GM12874 (cell line): ENCODE data around the gene RNF40.
A peak's percentile ranks its signal among the peaks of the same experiment; 100 is the strongest.

Experiments used
- CTCF ChIP-seq: IDR thresholded peaks from 2 replicates; pipeline ENCODE4 v1.5.1; 2011; ENCODE audit warnings: low read depth, mild to moderate bottlenecking, control low read depth, low read length, moderate library complexity; ENCODE audit not compliant: insufficient read depth

Gene RNF40

GRCh38 chr16:30761928-30762902 is at the start of gene RNF40, which contains the start of gene CFAP119:
RNF40 (plus strand) TSS chr16:30762322; CDS start chr16:30762546, 224 bp downstream.
CFAP119 (minus strand) TSS chr16:30762062; CDS start chr16:30761748, 314 bp downstream.
- no peak for TF ChIP-seq CTCF

- no peak for TF ChIP-seq CTCF
These were observed 46.2 kb upstream of the RNF40 start for GRCh38 chr16:30715750-30716445.

- TF ChIP-seq CTCF = no peak
These were observed 42.0 kb upstream of the RNF40 start for GRCh38 chr16:30720086-30720485.

GRCh38 chr16:30720694-30721093 is 41.4 kb upstream of the RNF40 start:
- TF ChIP-seq CTCF = no peak

- TF ChIP-seq CTCF = no peak
These were observed 41.0 kb upstream of the RNF40 start for GRCh38 chr16:30721167-30721566.

GRCh38 chr16:30721606-30722005 is 40.5 kb upstream of the RNF40 start:
- no peak for TF ChIP-seq CTCF

GRCh38 chr16:30722443-30722842 is 39.7 kb upstream of the RNF40 start:
- TF ChIP-seq CTCF = 0 out of 2 replicates have a peak, but pooled peaks have one; percentile 7
